ENCODE results near the gene MID1.

MID1 gene

GRCh38 chrX:10533696-10534365 lies 86.6 kb downstream of the MID1 start:
- DNase-seq (ENCODE audit: low read depth, low spot score) = no peak

- no peak for DNase-seq (ENCODE audit: low read depth, low spot score)
Observed at GRCh38 chrX:10531927-10532326, 88.5 kb downstream of the MID1 start.

- DNase-seq (ENCODE audit: low read depth, low spot score) = no peak
Observed at GRCh38 chrX:10529344-10529743, 91.0 kb downstream of the MID1 start.

GRCh38 chrX:10526451-10526850 lies 93.9 kb downstream of the MID1 start:
- DNase-seq (ENCODE audit: low read depth, low spot score) = no peak

GRCh38 chrX:10525381-10526120 lies 94.8 kb downstream of the MID1 start:
- DNase-seq (ENCODE audit: low read depth, low spot score) = no peak

- no peak for DNase-seq (ENCODE audit: low read depth, low spot score)
Observed at GRCh38 chrX:10524578-10524977, 95.8 kb downstream of the MID1 start.

- DNase-seq (ENCODE audit: low read depth, low spot score) = no peak
Observed at GRCh38 chrX:10519761-10520160, 100.6 kb downstream of the MID1 start.

GRCh38 chrX:10519278-10519677 lies 101.1 kb downstream of the MID1 start:
- DNase-seq (ENCODE audit: low read depth, low spot score) = no peak

- DNase-seq (ENCODE audit: low read depth, low spot score) = no peak
Observed at GRCh38 chrX:10518073-10518472, 102.3 kb downstream of the MID1 start.

- no peak for DNase-seq (ENCODE audit: low read depth, low spot score)
Observed at GRCh38 chrX:10516781-10517322, 103.5 kb downstream of the MID1 start.

- DNase-seq (ENCODE audit: low read depth, low spot score) = no peak
Observed at GRCh38 chrX:10514891-10515290, 105.5 kb downstream of the MID1 start.

- DNase-seq (ENCODE audit: low read depth, low spot score) = no peak
Observed at GRCh38 chrX:10513974-10514373, 106.4 kb downstream of the MID1 start.

- DNase-seq (ENCODE audit: low read depth, low spot score) = no peak
Observed at GRCh38 chrX:10512741-10513140, 107.6 kb downstream of the MID1 start.

GRCh38 chrX:10512258-10512657 lies 108.1 kb downstream of the MID1 start:
- no peak for DNase-seq (ENCODE audit: low read depth, low spot score)

GRCh38 chrX:10509397-10509796 lies 111.0 kb downstream of the MID1 start:
- no peak for DNase-seq (ENCODE audit: low read depth, low spot score)

- no peak for DNase-seq (ENCODE audit: low read depth, low spot score)
Observed at GRCh38 chrX:10508891-10509290, 111.5 kb downstream of the MID1 start.

GRCh38 chrX:10507876-10508275 lies 112.5 kb downstream of the MID1 start:
- no peak for DNase-seq (ENCODE audit: low read depth, low spot score)

- DNase-seq (ENCODE audit: low read depth, low spot score) = no peak
Observed at GRCh38 chrX:10507181-10507580, 113.2 kb downstream of the MID1 start.

GRCh38 chrX:10506781-10507180 lies 113.6 kb downstream of the MID1 start:
- no peak for DNase-seq (ENCODE audit: low read depth, low spot score)

- DNase-seq (ENCODE audit: low read depth, low spot score) = no peak
Observed at GRCh38 chrX:10505726-10506125, 114.7 kb downstream of the MID1 start.

GRCh38 chrX:10502961-10503360 lies 117.4 kb downstream of the MID1 start:
- DNase-seq (ENCODE audit: low read depth, low spot score) = no peak

- DNase-seq (ENCODE audit: low read depth, low spot score) = no peak
Observed at GRCh38 chrX:10501611-10502010, 118.8 kb downstream of the MID1 start.

GRCh38 chrX:10496345-10496965 lies 123.9 kb downstream of the MID1 start:
- peak; percentile 26 for DNase-seq (ENCODE audit: low read depth, low spot score)
